WTC11 (cell line): ENCODE data around the gene TMEM178B. TPM values are rescaled to one million over a fixed set of nuclear protein-coding genes. Genes with fewer than 3 reads are reported as not detected.

Experiments
- ATAC-seq: fragments of 200-7000 bp; cut with Tn5 transposase; 2 replicates; pipeline ENCODE4 v1.10.0; 2021; ENCODE audit warnings: mild to moderate bottlenecking, moderate library complexity
- CTCF ChIA-PET: fragments of 300-600 bp; sonication (Branson Sonifier 250); formaldehyde crosslinking; loops from one replicate; lab custom pipeline; 2021; ENCODE audit warnings: antibody characterized with exemption; lab: Charles Lee
- POLR2A ChIA-PET: fragments of 350-600 bp; sonication (Branson Sonifier 250); formaldehyde crosslinking; loops from one replicate; lab custom pipeline; 2021; ENCODE audit warnings: antibody characterized with exemption; lab: Charles Lee
- DNase-seq: peaks from one replicate; pipeline ENCODE4 v3.0.0; 2021; ENCODE audit warnings: low spot score
- H3K27ac Mint-ChIP-seq: 2 replicates; pipeline ENCODE4 v1.8.0; 2021; ENCODE audit warnings: mixed read lengths
- H3K27me3 Mint-ChIP-seq: 2 replicates; pipeline ENCODE4 v1.8.0; 2021; ENCODE audit warnings: low read depth, mild to moderate bottlenecking, moderate library complexity, mixed read lengths
- H3K36me3 Mint-ChIP-seq: 2 replicates; pipeline ENCODE4 v1.8.0; 2021; ENCODE audit warnings: mixed read lengths
- H3K4me1 Mint-ChIP-seq: 2 replicates; pipeline ENCODE4 v1.8.0; 2022; ENCODE audit warnings: mixed read lengths
- H3K4me3 Mint-ChIP-seq: 2 replicates; pipeline ENCODE4 v1.8.0; 2021; ENCODE audit warnings: mild to moderate bottlenecking, moderate library complexity, mixed read lengths
- H3K9me3 Mint-ChIP-seq: 2 replicates; pipeline ENCODE4 v1.8.0; 2021; ENCODE audit warnings: mixed read lengths
- FOXJ3 ChIP-seq: sonication (generic); formaldehyde crosslinking; IDR thresholded peaks from 2 replicates; pipeline ENCODE4 v1.9.0; 2021; ENCODE audit warnings: missing genetic modification reagents, mild to moderate bottlenecking, borderline replicate concordance
- FOXK1 ChIP-seq: sonication (generic); formaldehyde crosslinking; IDR thresholded peaks from 2 replicates; pipeline ENCODE4 v1.8.0; 2022; ENCODE audit warnings: mild to moderate bottlenecking, moderate library complexity, missing genetic modification reagents
- GABPB1 ChIP-seq: sonication (generic); formaldehyde crosslinking; IDR thresholded peaks from 2 replicates; pipeline ENCODE4 v1.8.1; 2023; ENCODE audit warnings: mild to moderate bottlenecking, missing genetic modification reagents
- IRF2 ChIP-seq: sonication (generic); formaldehyde crosslinking; IDR thresholded peaks from 2 replicates; pipeline ENCODE4 v1.8.0; 2022; ENCODE audit warnings: low read depth, missing genetic modification reagents, borderline replicate concordance
- NR2C2 ChIP-seq: sonication (generic); formaldehyde crosslinking; IDR thresholded peaks from 2 replicates; pipeline ENCODE4 v1.8.0; 2022; ENCODE audit warnings: mild to moderate bottlenecking, missing genetic modification reagents
- SMAD4 ChIP-seq: sonication (generic); formaldehyde crosslinking; IDR thresholded peaks from 2 replicates; pipeline ENCODE4 v1.8.0; 2022; ENCODE audit warnings: mild to moderate bottlenecking, missing genetic modification reagents
- TCF7 ChIP-seq: sonication (generic); formaldehyde crosslinking; IDR thresholded peaks from 2 replicates; pipeline ENCODE4 v1.8.0; 2022; ENCODE audit warnings: mild to moderate bottlenecking, low read depth, missing genetic modification reagents, moderate library complexity
- TP53 ChIP-seq: sonication (generic); formaldehyde crosslinking; IDR thresholded peaks from 2 replicates; pipeline ENCODE4 v1.8.1; 2023; ENCODE audit warnings: mild to moderate bottlenecking, missing genetic modification reagents
- ZNF219 ChIP-seq: sonication (generic); formaldehyde crosslinking; IDR thresholded peaks from 2 replicates; pipeline ENCODE4 v1.8.0; 2023; ENCODE audit warnings: missing genetic modification reagents, mild to moderate bottlenecking, borderline replicate concordance
- ZNF416 ChIP-seq: fragments of 250-450 bp; sonication (Bioruptor Pico); IDR thresholded peaks from 2 replicates; pipeline ENCODE4 v1.9.0; 2021; ENCODE audit warnings: mild to moderate bottlenecking, inconsistent platforms
- total RNA-seq: library from RNA; stranded (reverse); gene quantifications from 3 replicates; pipeline ENCODE4 v1.2.3, GENCODE V29; 2021
- TF ChIP-seq, protein P1 (sequence below): fragments of 250-450 bp; sonication (Bioruptor Pico); IDR thresholded peaks from 2 replicates; pipeline ENCODE4 v1.9.0; 2021; ENCODE audit warnings: moderate library complexity, mild to moderate bottlenecking, inconsistent platforms, borderline replicate concordance
- TF ChIP-seq, protein P2 (sequence below): sonication (generic); formaldehyde crosslinking; IDR thresholded peaks from 2 replicates; pipeline ENCODE4 v1.8.0; 2022; ENCODE audit warnings: missing genetic modification reagents
- TF ChIP-seq, protein P3 (sequence below): sonication (generic); formaldehyde crosslinking; IDR thresholded peaks from 2 replicates; pipeline ENCODE4 v1.8.1; 2023; ENCODE audit warnings: mild to moderate bottlenecking, missing genetic modification reagents, moderate library complexity
- TF ChIP-seq, protein P4 (sequence below): fragments of 250-450 bp; sonication (Bioruptor Pico); IDR thresholded peaks from 2 replicates; pipeline ENCODE4 v1.9.0; 2021; ENCODE audit warnings: mild to moderate bottlenecking
- TF ChIP-seq, protein P5 (sequence below): sonication (generic); formaldehyde crosslinking; conservative IDR thresholded peaks from 2 replicates; pipeline ENCODE4 v1.8.1; 2023; ENCODE audit warnings: mild to moderate bottlenecking, low read depth, missing genetic modification reagents, moderate library complexity

Gene TMEM178B
- total RNA-seq, 1 experiment from 2014 or later = 20.4 TPM

DNA sequence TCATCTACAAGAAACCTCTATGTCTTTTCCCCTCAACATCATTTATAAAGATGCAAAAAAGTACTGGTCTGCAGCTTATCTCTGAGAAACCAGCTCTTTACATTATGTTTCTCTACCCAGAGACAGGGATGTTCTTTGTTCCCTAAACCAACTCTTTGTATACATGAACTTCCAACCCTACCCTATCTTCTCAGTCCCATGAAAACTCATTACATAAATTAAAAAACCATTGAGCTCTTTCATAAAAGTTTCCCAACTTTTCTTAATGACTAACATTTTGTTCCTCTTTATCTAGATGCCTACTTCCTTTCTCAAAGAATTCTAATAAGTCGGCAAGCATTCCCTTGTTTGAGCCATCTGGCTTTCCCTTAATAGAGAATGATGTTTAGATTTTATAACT is 284.5 kb downstream of the TMEM178B start:
- DNase-seq = no peak
- POLR2A ChIA-PET = no interaction called here
- CTCF ChIA-PET = interaction anchor here (1.5 kb wide), 1 partner anchor 23 kb away, joined by 4 read pairs; no protein-coding TSS in a partner anchor
- H3K4me3 Mint-ChIP-seq = no peak overlapping the region
- H3K9me3 Mint-ChIP-seq = peaks cover 8% of the 10 kb centered on the region; the same call in 1 of the 2 replicates
- TF ChIP-seq TP53 (CRISPR knock-in tag) (no peak), GABPB1 (CRISPR knock-in tag) (no peak), IRF2 (no peak), TCF7 (CRISPR knock-in tag) (no peak), FOXK1 (no peak), NR2C2 (CRISPR knock-in tag) (no peak), FOXJ3 (CRISPR knock-in tag) (no peak)
- TF ChIP-seq, protein P1, sequence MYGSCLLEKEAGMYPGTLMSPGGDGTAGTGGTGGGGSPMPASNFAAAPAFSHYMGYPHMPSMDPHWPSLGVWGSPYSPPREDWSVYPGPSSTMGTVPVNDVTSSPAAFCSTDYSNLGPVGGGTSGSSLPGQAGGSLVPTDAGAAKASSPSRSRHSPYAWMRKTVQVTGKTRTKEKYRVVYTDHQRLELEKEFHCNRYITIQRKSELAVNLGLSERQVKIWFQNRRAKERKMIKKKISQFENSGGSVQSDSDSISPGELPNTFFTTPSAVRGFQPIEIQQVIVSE (CRISPR knock-in tag) = no peak
- TF ChIP-seq, protein P2, sequence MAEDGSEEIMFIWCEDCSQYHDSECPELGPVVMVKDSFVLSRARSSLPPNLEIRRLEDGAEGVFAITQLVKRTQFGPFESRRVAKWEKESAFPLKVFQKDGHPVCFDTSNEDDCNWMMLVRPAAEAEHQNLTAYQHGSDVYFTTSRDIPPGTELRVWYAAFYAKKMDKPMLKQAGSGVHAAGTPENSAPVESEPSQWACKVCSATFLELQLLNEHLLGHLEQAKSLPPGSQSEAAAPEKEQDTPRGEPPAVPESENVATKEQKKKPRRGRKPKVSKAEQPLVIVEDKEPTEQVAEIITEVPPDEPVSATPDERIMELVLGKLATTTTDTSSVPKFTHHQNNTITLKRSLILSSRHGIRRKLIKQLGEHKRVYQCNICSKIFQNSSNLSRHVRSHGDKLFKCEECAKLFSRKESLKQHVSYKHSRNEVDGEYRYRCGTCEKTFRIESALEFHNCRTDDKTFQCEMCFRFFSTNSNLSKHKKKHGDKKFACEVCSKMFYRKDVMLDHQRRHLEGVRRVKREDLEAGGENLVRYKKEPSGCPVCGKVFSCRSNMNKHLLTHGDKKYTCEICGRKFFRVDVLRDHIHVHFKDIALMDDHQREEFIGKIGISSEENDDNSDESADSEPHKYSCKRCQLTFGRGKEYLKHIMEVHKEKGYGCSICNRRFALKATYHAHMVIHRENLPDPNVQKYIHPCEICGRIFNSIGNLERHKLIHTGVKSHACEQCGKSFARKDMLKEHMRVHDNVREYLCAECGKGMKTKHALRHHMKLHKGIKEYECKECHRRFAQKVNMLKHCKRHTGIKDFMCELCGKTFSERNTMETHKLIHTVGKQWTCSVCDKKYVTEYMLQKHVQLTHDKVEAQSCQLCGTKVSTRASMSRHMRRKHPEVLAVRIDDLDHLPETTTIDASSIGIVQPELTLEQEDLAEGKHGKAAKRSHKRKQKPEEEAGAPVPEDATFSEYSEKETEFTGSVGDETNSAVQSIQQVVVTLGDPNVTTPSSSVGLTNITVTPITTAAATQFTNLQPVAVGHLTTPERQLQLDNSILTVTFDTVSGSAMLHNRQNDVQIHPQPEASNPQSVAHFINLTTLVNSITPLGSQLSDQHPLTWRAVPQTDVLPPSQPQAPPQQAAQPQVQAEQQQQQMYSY (CRISPR knock-in tag) = no peak
- TF ChIP-seq, protein P3, sequence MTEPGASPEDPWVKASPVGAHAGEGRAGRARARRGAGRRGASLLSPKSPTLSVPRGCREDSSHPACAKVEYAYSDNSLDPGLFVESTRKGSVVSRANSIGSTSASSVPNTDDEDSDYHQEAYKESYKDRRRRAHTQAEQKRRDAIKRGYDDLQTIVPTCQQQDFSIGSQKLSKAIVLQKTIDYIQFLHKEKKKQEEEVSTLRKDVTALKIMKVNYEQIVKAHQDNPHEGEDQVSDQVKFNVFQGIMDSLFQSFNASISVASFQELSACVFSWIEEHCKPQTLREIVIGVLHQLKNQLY (CRISPR knock-in tag) = no peak
- TF ChIP-seq, protein P4, sequence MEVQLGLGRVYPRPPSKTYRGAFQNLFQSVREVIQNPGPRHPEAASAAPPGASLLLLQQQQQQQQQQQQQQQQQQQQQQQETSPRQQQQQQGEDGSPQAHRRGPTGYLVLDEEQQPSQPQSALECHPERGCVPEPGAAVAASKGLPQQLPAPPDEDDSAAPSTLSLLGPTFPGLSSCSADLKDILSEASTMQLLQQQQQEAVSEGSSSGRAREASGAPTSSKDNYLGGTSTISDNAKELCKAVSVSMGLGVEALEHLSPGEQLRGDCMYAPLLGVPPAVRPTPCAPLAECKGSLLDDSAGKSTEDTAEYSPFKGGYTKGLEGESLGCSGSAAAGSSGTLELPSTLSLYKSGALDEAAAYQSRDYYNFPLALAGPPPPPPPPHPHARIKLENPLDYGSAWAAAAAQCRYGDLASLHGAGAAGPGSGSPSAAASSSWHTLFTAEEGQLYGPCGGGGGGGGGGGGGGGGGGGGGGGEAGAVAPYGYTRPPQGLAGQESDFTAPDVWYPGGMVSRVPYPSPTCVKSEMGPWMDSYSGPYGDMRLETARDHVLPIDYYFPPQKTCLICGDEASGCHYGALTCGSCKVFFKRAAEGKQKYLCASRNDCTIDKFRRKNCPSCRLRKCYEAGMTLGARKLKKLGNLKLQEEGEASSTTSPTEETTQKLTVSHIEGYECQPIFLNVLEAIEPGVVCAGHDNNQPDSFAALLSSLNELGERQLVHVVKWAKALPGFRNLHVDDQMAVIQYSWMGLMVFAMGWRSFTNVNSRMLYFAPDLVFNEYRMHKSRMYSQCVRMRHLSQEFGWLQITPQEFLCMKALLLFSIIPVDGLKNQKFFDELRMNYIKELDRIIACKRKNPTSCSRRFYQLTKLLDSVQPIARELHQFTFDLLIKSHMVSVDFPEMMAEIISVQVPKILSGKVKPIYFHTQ (CRISPR knock-in tag) = no peak
- TF ChIP-seq, protein P5, sequence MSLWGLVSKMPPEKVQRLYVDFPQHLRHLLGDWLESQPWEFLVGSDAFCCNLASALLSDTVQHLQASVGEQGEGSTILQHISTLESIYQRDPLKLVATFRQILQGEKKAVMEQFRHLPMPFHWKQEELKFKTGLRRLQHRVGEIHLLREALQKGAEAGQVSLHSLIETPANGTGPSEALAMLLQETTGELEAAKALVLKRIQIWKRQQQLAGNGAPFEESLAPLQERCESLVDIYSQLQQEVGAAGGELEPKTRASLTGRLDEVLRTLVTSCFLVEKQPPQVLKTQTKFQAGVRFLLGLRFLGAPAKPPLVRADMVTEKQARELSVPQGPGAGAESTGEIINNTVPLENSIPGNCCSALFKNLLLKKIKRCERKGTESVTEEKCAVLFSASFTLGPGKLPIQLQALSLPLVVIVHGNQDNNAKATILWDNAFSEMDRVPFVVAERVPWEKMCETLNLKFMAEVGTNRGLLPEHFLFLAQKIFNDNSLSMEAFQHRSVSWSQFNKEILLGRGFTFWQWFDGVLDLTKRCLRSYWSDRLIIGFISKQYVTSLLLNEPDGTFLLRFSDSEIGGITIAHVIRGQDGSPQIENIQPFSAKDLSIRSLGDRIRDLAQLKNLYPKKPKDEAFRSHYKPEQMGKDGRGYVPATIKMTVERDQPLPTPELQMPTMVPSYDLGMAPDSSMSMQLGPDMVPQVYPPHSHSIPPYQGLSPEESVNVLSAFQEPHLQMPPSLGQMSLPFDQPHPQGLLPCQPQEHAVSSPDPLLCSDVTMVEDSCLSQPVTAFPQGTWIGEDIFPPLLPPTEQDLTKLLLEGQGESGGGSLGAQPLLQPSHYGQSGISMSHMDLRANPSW (CRISPR knock-in tag) = no peak
- H3K4me1 Mint-ChIP-seq = peaks cover 55% of the 10 kb centered on the region
- no peak overlapping the region for H3K27ac Mint-ChIP-seq
- no peak for ATAC-seq
- H3K36me3 Mint-ChIP-seq = no peaks in the 10 kb centered on the region
- H3K27me3 Mint-ChIP-seq = no peaks in the 10 kb centered on the region

DNA sequence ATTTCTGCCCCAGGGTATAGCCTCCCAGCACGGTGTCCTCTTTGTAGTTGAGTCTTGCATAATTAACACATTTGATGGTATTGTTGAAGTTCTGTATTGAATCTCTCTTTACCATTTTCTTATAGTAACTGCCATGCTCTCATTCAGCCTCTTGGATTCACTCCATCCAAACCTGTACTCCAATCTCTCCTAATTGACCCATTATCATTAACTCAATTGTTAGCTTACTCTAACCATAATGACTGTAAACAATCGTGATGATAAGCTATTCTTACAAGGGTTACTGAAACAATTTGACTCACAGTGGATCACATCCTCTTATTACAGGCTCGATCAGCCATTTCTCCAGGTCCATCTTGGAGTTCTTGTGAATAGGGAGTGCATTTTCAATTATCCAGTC is 285.4 kb downstream of the TMEM178B start:
- Mint-ChIP-seq H3K4me3 (no peak overlapping the region), H3K27me3 (no peaks in the 10 kb centered on the region), H3K9me3 (peaks cover 8% of the 10 kb centered on the region; the same call in 1 of the 2 replicates), H3K4me1 (peaks cover 53% of the 10 kb centered on the region), H3K36me3 (no peaks in the 10 kb centered on the region), H3K27ac (no peak overlapping the region)
- ChIA-PET POLR2A (no interaction called here), CTCF (no interaction called here)
- no peak for DNase-seq
- TF ChIP-seq, protein P2 (CRISPR knock-in tag) = no peak
- no peak for TF ChIP-seq ZNF219 (CRISPR knock-in tag)
- no peak for TF ChIP-seq SMAD4
- no peak for TF ChIP-seq ZNF416
- no peak for ATAC-seq
